Measurements from ENCODE around the gene NUPR2.
"Not testable (repeated sequence)": the region's sequence is repeated elsewhere in the genome, so short reads cannot be mapped to it uniquely, and the experiment has no call there.

GRCh38 chr7:56080726-56081435, 35.3 kb downstream of the NUPR2 start:
- not testable (repeated sequence) for TF ChIP-seq CTCF, POLR2A (IDR thresholded peaks at IDR 0.05)

All from lower leg skin (tissue), 3 donors.